Nephron progenitor cell (in vitro differentiated cells): ENCODE measurements around the gene SUFU.
A peak's percentile ranks its signal among the peaks of the same experiment; 100 is the strongest.

Experiments used
- DNase-seq: peaks from one replicate; pipeline ENCODE4 v3.0.0; 2021
- H3K27ac Mint-ChIP-seq: 2 replicates; pipeline ENCODE4 v1.8.0; 2021; ENCODE audit warnings: mild to moderate bottlenecking, moderate library complexity, mixed read lengths
- H3K27me3 Mint-ChIP-seq: 2 replicates; pipeline ENCODE4 v1.8.0; 2021; ENCODE audit warnings: mild to moderate bottlenecking, low read depth, mixed read lengths; ENCODE audit not compliant: poor library complexity
- H3K36me3 Mint-ChIP-seq: 2 replicates; pipeline ENCODE4 v1.8.0; 2021; ENCODE audit warnings: low read depth, mixed read lengths
- H3K4me1 Mint-ChIP-seq: 2 replicates; pipeline ENCODE4 v1.8.0; 2021; ENCODE audit warnings: mixed read lengths
- H3K4me3 Mint-ChIP-seq: 2 replicates; pipeline ENCODE4 v1.8.0; 2021; ENCODE audit warnings: mild to moderate bottlenecking, moderate library complexity, mixed read lengths
- H3K9me3 Mint-ChIP-seq: 2 replicates; pipeline ENCODE4 v1.8.0; 2021; ENCODE audit warnings: mild to moderate bottlenecking, moderate library complexity, mixed read lengths
- CTCF ChIP-seq: fragments of 200-600 bp; sonication (generic); IDR thresholded peaks from 2 replicates; pipeline ENCODE4 v1.5.0; 2021; ENCODE audit warnings: antibody characterized with exemption

The SUFU gene

GRCh38 chr10:102617816-102618215 lies 114.0 kb downstream of the SUFU start:
- Mint-ChIP-seq H3K4me1 (peaks cover 66% of the 10 kb centered on the region), H3K27me3 (peaks cover 3% of the 10 kb centered on the region), H3K27ac (peak overlapping the region; percentile 60), H3K4me3 (no peak overlapping the region), H3K36me3 (peaks cover 11% of the 10 kb centered on the region), H3K9me3 (no peaks in the 10 kb centered on the region)
- TF ChIP-seq CTCF = no peak
- no peak for DNase-seq

- Mint-ChIP-seq H3K27me3 (peaks cover 3% of the 10 kb centered on the region), H3K9me3 (no peaks in the 10 kb centered on the region), H3K4me1 (peaks cover 62% of the 10 kb centered on the region), H3K36me3 (peaks cover 23% of the 10 kb centered on the region), H3K27ac (peak overlapping the region; percentile 87), H3K4me3 (no peak overlapping the region)
- DNase-seq = no peak
- no peak for TF ChIP-seq CTCF
Observed at GRCh38 chr10:102619281-102619981, 115.7 kb downstream of the SUFU start.

GRCh38 chr10:102620138-102620590 lies 116.4 kb downstream of the SUFU start:
- Mint-ChIP-seq H3K4me3 (no peak overlapping the region), H3K27ac (peak overlapping the region; percentile 87), H3K9me3 (no peaks in the 10 kb centered on the region), H3K27me3 (peaks cover under 1% of the 10 kb centered on the region), H3K4me1 (peaks cover 65% of the 10 kb centered on the region), H3K36me3 (peaks cover 26% of the 10 kb centered on the region)
- DNase-seq = no peak
- TF ChIP-seq CTCF = no peak

GRCh38 chr10:102620591-102621442 lies 117.0 kb downstream of the SUFU start:
- peaks cover 26% of the 10 kb centered on the region for H3K36me3 Mint-ChIP-seq
- H3K27ac Mint-ChIP-seq = no peak overlapping the region
- TF ChIP-seq CTCF = no peak
- no peak overlapping the region for H3K4me3 Mint-ChIP-seq
- H3K4me1 Mint-ChIP-seq = peaks cover 65% of the 10 kb centered on the region
- no peaks in the 10 kb centered on the region for H3K9me3 Mint-ChIP-seq
- H3K27me3 Mint-ChIP-seq = no peaks in the 10 kb centered on the region
- DNase-seq = no peak

GRCh38 chr10:102621443-102622325 lies 117.9 kb downstream of the SUFU start:
- peak overlapping the region; percentile 42 for H3K27ac Mint-ChIP-seq
- H3K4me3 Mint-ChIP-seq = no peak overlapping the region
- H3K36me3 Mint-ChIP-seq = peaks cover 25% of the 10 kb centered on the region
- no peaks in the 10 kb centered on the region for H3K27me3 Mint-ChIP-seq
- no peaks in the 10 kb centered on the region for H3K9me3 Mint-ChIP-seq
- H3K4me1 Mint-ChIP-seq = peaks cover 65% of the 10 kb centered on the region
- TF ChIP-seq CTCF = no peak
- DNase-seq = no peak
